ENCODE measurements around the gene UGT1A9.

- TF ChIP-seq CTCF (IDR thresholded peaks at IDR 0.05; ENCODE audit: low read length) (no peak), EZH2phosphoT487 (IDR thresholded peaks at IDR 0.05; ENCODE audit: low read length) (no peak), EZH2 (optimal IDR thresholded peaks at IDR 0.05; ENCODE audit: low read depth, low read length) (no peak)
Observed at GRCh38 chr2:233799087-233799665, 127.5 kb downstream of the UGT1A9 start.

All from MM.1S (cell line).